ENCODE results near the gene ADAT1. TPM values are rescaled to one million over a fixed set of nuclear protein-coding genes. Genes with fewer than 3 reads are reported as not detected.
"Not testable (repeated sequence)": the region's sequence is repeated elsewhere in the genome, so short reads cannot be mapped to it uniquely, and the experiment has no call there.

The ADAT1 gene
- total RNA-seq, 1 experiment from 2014 or later, result 65.3 TPM

DNA sequence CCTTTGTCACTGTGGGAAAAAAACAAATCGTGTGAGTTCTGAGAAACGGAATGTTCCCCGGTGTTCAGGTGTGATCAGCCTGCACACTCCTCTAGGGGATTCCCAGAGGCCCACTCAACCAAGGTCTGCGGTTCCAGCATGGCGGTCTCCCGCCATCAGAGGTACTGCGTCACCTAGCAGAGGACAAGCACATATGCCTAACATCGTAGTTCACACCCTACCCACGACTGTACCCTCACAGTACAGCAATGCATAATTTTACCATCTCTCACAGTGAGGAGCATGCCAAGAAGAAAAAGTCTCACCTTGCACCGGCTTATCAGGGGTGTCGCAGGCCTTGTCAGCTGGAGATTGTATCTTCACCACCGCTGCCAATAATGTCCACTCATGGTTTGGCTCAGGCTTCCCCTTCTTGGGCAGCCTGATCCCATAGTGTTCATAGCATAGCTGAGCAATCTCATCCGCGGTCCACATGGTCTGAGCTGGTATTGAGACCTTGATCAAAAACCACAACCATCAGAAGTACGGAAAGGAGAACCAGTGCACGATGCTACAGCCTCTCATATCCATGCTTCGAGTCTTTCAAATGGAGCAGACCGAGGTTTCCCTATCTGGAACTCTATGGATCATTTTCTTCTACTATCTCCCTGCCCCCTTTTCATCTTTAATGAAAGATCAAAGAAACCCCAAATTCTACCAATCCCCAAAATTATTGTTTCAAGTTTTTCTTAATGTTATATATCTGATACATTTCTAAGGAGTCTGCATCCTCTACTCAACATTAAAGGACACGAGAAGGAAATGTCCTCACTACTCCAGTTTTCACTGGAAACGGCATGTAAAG is 2.5 kb downstream of the ADAT1 start:
- no peak for DNase-seq (ENCODE audit: low read depth)

DNA sequence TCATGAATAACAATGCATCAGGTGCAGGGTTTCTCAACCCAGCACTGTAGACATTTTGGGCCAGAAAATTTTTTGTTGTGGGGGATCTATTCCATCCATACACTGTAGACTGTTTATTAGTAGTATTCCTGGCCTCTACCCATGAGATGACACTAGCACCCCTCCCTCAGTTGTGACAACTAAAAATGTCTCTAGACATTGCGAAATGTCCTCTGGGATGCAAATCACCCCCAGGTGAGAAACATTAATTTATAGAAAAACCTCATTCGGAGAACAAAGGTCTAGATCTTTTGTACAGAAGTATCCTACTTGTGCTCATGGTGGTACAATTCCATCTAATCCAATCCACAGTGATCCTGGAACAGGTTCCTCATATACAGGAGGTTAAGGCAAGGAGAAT is 4.3 kb downstream of the ADAT1 start:
- DNase-seq (ENCODE audit: low read depth), result no peak

- no peak for DNase-seq (ENCODE audit: low read depth)
Observed at GRCh38 chr16:75617121-75617520, 6.0 kb downstream of the ADAT1 start.

- DNase-seq (ENCODE audit: low read depth), result no peak
Observed at GRCh38 chr16:75616521-75617010, 6.5 kb downstream of the ADAT1 start.

GRCh38 chr16:75615619-75616018 is 7.5 kb downstream of the ADAT1 start:
- DNase-seq (ENCODE audit: low read depth), result no peak

DNA sequence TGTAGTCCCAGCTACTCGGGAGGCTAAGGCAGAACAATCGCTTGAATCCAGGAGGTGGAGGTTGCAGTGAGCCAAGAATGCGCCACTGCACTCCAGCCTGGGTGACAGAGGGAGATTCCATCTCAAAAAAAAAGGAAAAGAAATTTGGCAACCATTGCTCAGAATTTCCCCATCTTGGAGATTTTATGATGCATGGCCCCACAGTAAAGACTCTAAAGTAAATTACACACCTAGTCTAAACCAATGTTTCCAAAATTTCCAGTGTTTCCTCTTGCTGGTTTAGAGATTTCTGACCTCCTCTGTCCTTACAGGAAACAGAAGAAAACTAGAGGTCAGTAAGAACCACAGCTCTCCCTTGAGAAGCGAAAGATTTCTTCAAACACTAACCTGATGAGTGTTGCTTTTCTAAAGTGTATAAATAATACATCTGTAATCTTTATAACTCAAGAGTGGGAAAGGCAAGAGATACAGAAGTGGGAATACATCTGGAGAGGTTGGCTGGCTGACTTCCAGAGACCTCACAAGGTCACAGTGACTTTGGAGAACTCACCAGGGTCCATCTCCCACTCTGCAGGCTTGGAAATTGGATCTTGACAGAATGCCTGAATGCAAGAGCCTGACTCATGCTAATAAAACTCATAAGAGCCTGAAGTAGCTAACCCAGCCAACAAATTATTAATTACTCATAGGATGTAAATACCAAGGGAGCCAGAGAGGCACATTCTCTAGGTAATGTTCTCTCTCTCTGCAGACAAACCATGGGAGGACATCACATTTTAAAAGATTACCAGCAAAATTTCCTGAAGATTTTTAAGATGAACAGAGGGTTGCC is 8.8 kb downstream of the ADAT1 start:
- no peak for DNase-seq (ENCODE audit: low read depth)

DNA sequence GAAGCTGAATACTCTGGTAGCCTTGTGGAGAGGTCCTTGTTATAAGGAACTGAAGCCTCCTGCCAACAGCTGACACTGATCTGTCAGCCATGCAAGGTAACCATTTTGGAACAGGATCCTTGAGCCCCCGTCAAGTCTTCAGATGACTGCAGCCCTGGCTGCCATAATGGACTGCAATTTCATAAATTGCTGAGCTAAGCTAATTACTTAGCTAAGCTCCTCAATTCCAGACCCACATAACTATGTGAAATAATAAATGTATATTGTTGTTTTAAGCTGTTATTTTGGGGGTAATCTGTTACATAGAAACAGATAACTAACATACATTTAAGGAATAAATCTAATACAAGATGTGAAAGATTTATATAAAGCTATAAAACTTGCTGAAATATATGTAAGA is 16.6 kb downstream of the ADAT1 start:
- no peak for DNase-seq (ENCODE audit: low read depth)

DNA sequence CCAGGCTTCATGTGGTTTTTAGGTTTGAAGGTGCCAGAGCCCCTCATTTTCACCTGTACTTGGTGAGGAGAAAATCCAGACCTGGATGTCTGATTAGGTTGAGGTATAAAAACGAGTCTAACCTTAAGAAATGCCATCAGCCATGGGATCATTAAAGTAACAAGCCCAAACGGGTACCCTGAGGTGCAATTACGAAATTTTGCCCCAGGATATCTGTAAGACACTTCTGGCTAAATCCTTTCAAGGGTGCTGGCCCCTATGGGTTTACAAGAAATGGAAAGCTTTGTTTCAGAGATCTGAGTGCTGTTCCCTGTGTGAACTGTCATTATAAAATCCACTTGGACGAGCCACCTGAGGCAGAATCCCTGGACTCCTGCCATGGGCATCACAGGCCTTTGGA is 19.8 kb downstream of the ADAT1 start:
- no peak for DNase-seq (ENCODE audit: low read depth)

DNA sequence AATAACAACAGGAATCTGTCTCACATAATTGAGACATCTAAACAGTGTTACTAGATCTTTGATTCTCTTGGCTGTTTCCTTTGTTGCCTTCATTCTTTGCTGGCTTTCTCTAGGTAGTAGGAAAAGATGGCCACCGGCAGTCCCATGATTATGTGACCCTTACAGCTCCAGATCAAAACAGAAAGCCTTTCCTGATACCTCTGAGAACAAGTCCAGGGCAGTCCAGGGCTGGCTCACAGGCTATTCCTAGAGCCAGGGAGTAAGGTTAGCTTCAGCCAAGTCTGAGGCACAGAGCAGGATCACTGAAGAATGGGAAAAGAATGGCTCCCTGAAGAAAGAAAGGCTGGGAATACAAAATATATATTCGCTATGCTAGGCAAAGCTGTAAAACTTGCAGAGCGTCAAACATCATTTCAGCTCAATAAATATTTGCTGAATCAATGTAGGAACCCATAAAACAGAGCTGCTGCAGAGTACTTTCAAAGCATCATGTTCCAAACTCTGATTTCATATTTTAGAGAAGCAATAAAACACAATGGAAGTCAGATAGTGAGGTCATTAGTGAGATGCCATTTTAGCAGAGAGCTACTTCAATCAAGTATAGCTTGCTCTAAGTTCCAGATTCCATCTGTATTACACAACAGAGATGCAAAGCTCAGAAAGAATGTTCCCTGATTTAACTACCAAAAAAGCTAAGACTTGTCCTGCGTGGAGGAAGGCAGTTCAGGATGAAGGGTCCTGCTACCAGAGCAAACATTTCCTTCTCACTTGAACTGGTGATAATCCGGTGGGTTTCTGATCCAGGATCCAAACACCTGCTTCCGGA is 23.4 kb downstream of the ADAT1 start:
- DNase-seq (ENCODE audit: low read depth), result no peak

GRCh38 chr16:75593825-75594820 is 29.0 kb downstream of the ADAT1 start:
- DNase-seq (ENCODE audit: low read depth), result peak; percentile 76

DNA sequence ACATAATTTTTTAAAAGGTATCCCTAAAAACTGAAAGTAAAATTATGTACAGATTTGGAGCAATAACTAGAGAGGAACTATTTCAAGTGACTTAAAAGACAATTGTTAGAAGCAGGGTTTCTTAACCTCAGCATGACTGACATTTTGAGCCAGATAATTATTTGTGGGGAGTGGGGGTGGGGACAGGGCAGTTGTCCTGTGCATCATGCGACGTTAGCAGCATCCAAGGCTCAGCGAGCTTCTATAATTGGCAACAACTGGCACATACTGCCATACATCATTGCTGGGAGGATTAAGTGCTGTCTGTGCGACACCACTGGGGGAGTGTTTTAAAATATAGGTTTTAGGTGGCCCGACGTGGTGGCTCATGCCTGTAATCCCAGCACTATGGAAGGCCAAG is 29.8 kb downstream of the ADAT1 start:
- DNase-seq (ENCODE audit: low read depth), result no peak

GRCh38 chr16:75591927-75592326 is 31.2 kb downstream of the ADAT1 start:
- DNase-seq (ENCODE audit: low read depth), result not testable (repeated sequence)

DNA sequence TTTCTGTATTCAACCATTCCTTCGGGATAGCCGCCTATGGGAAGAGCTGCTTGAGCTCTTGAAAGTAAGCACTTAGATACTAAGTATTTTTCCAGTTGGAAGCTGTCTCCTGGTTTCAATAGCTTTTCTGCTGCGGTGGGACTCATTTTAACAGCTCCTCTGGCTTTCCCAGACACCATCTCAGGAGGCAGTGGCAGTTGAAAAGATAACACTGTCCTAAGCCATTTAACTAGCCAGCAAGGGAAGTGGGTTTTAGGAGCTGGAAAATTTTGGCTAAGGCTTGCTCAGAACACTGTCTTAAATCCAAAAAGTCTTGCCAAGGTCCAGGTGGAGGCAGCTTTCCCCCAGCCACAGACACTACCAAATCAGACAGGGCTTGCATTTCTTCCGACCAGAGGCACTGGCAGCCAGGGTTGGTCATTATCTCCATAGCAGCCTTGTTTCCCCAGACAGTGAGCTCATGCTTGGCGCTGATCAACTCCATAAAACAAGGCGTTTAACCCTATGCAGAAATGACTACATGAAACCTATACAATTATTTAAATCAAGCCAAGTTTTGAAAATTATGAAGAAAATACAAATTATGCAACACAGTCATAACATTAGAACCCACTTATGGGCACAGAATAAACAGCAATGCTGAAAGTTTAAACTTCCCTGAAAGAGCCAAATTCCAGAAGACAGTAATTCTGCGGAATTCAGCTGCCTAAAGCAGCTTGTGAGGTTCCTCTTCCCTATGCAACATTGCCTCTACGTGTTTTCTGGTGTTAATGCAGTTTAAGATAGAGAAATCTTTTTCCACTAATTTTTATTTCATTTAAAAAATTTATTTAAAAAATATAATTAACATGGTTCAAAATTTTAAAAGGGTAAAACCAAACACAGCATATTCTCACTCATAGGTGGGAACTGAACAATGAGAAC is 31.9 kb downstream of the ADAT1 start:
- peak; percentile 73 for DNase-seq (ENCODE audit: low read depth)

DNA sequence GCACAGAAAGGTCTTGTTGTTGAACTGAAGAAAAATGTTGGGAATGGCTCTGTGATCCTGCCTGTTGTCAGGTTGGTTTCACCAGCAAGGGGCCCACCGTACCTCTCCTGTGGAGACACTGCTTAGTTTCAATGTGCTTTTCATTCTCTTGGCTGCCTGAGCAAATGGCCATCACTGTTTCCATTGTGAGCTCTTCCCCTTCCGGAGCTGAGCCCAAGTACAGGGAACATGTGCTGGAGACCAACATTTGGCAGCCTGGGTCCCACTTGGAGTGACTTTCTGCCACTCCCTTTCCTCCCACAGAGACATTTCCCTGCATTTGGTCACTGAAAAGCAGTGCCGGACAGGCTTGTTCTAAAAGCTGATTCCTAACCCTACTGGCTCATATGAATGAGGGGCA is 33.8 kb downstream of the ADAT1 start:
- no peak for DNase-seq (ENCODE audit: low read depth)

- DNase-seq (ENCODE audit: low read depth), result no peak
Observed at GRCh38 chr16:75588716-75589115, 34.4 kb downstream of the ADAT1 start.

GRCh38 chr16:75584108-75584507 is 39.0 kb downstream of the ADAT1 start:
- DNase-seq (ENCODE audit: low read depth), result no peak

GRCh38 chr16:75579281-75579834 is 43.7 kb downstream of the ADAT1 start:
- no peak for DNase-seq (ENCODE audit: low read depth)

- DNase-seq (ENCODE audit: low read depth), result no peak
Observed at GRCh38 chr16:75578725-75579124, 44.4 kb downstream of the ADAT1 start.

DNA sequence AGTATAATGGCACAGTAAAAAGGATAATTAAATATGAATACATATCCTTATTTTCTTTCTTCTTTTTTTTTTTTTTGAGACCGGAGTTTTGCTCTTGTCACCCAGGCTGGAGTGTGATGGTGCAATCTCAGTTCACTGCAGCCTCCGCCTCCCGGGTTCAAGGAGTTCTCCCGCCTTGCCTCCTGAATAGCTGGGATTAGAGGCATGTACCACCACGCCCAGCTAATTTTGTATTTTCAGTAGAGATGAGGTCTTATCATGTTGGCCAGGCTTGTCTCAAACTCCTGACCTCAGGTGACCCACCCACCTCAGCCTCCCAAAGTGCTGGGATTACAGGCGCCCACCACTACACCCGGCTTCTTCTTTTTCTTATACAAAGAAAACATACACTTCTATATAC is 44.9 kb downstream of the ADAT1 start:
- DNase-seq (ENCODE audit: low read depth), result no peak

Data from Daoy (cell line).